Amygdala (tissue), 56 donors: ENCODE measurements around the gene UACA.
"Not testable (repeated sequence)": the region's sequence is repeated elsewhere in the genome, so short reads cannot be mapped to it uniquely, and the experiment has no call there.

Experiments used
- DNase-seq, 56 donors: peaks; one replicate each; lab custom pipeline; 2025; lab: John Stamatoyannopoulos, UW

UACA gene

DNA sequence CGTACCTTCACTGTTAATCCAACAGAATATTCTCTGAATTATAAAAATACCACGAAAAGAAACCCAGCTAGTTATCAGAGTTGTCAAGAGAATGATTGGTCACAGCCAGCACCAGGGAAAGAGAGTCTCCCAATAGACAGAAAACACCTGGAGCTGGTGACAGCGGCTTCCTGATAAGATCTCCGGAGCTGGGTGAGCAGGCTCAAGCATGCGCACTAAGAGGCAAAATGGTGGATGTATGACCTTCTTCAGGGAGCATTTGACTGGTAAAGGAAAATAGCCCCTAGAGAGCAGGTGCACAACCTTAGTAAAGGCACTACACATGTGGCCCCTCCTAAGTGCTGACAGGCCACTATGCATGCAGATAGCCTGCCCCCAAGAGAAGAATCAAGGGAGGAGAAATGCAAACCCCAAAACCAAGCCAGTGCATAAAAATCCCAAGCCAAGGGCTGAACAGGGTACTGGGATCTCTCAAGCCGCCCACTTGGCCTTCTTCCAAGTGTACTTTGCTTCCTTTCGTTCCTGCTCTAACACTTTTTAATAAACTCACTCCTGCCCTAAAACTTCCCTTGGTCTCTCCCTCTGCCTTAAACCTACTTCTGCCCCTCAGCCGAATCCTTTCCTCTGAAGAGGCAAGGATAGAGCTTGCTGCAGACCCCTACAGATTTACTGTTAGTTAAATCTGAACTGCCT is 93.2 kb downstream of the UACA start:
- no peak for DNase-seq

- no peak for DNase-seq
Observed at GRCh38 chr15:70669006-70669602, 94.3 kb downstream of the UACA start.

DNA sequence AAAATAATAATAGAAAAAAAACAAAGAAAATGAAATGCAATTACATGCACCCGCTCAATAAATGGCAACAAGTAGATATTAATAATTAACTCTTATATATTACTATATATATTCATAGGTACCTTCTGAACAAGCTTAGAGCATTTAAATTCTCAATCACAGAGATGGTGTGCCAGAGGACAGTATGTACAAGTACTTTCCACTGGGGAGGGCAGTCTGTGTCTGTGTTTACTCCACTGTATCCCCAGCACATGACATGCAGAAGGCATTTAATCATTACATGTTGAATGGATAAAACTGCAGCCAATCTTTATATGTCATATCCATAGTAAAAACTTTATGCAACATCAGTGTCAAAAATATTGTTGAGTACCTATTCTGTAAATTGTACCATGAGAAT is 97.8 kb downstream of the UACA start:
- DNase-seq, result no peak

DNA sequence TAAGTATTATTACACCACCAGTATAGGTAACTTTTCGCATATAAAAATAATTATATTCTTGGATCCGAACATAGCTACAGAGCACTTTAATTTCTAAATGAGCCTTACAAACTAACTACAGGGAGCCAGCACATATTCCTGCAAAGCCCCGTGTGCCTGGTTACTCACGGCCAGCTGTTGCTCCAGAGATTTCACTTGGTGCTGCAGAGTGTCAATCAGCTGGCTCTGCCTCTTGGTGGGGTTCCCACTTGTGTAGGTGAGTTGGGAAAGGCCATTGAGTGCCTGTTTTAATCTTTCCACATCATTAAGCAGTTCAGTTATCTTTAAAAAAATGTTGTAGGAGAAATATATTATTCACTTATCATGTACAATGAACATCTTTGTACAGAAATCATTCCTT is 98.9 kb downstream of the UACA start:
- DNase-seq, result no peak

DNA sequence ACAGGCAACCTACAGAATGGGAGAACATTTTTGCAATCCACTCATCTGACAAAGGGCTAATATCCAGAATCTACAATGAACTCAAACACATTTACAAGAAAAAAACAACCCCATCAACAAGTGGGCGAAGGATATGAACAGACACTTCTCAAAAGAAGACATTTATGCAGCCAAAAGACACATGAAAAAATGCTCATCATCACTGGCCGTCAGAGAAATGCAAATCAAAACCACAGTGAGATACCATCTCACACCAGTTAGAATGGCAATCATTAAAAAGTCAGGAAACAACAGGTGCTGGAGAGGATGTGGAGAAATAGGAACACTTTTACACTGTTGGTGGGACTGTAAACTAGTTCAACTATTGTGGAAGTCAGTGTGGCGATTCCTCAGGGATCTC is 100.3 kb downstream of the UACA start:
- not testable (repeated sequence) for DNase-seq

DNA sequence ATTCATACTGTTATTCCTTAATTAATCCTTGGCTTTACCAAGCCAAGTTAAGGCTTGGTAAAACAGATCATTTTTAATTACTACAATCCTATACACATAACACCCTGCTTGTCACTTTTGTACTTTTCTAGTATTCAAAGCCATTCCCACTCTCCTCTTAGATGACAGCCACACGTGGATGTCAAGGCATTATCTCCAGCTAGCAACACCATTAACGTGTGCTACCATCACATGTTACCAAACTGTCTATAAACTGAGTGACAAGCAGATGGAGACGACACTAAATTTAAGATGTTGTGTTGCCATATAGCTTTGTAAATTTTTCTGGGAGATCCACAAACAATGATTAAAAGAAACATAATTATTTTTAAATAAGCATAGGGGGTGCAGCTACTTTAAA is 103.7 kb downstream of the UACA start:
- no peak for DNase-seq

DNA sequence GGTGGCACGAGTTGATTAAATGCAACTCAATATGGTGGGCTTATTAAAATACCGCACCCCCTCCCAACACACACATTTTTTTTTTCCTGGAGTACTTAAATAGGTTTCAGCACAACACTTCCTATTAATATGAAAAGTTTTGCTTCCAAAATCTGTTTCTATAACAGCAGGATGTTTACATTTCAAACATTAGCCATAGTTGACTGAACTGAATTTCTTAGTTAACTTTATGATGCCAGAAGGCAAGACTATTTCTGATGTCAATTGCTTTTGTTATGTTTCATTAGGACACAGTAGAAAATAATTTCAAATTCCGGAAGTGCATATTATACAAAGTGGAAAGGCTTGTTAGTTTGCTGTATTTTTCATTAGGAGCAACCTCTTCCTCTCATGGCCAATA is 104.7 kb downstream of the UACA start:
- no peak for DNase-seq

DNA sequence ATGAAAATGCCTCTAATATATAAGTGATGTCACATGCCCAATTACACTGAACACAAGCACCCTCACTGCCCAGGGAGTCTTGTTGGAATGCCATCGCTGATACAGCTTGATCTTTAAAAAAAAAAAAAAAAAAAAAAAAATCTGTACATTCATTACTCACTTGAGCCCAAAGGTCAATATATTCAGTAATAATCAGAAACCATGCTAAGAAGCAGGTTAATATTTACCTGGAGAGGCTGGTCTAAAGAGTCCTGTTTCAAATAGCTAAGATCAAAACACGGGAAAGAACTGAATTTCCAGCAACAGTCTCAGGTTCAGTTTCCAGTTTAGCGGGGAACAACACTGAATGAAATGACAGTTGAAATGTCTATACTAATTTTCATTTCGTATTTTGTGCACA is 109.9 kb downstream of the UACA start:
- no peak for DNase-seq

DNA sequence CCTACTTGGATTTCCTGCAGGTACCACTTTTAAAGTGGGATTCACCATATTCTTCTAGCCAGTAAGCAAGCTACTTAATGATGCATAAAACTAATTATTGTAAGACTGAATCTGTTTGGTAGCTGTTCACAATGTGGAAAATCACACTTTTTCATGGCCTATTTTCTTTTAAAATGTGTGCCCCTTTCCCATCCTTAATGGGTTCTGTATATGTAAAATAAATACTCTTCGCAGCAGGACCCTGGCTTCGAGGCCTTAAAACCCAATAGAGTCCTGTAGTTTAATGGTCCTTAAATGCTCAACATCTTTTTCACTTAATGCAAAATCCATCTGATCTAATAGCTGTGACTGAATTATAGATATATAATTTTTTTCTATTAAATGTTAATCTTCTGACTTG is 111.0 kb downstream of the UACA start:
- DNase-seq, result no peak

DNA sequence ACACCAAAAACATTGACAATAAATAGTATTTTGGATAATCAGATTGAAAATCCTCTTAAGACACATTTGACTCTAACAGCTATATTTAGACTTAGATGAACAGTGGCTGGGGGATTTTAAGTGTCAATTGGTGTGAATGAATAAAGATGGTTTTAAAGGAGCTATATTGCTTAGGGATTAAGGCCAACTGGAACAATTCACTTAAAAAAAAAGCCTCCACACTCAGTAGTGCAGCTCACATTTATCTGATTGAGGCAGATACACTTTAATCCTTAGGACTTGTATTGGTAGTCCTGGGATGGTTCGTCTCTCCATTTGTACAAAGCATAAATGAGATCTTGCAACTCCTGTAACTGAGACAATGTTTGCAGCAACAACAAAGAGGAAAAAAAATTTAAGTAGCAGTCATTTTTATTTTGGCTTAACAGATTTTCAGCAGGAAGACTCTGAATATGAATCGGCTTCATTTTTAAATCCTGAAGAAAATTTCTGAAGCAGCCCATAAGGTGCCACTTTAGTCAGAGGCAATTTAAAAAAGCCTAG is 112.0 kb downstream of the UACA start:
- no peak for DNase-seq

- no peak for DNase-seq
Observed at GRCh38 chr15:70650567-70651302, 112.6 kb downstream of the UACA start.

- peak in 6 of 56 donors; percentile 2 to 47 (median 20) for DNase-seq
Observed at GRCh38 chr15:70647396-70647795, 116.0 kb downstream of the UACA start.

DNA sequence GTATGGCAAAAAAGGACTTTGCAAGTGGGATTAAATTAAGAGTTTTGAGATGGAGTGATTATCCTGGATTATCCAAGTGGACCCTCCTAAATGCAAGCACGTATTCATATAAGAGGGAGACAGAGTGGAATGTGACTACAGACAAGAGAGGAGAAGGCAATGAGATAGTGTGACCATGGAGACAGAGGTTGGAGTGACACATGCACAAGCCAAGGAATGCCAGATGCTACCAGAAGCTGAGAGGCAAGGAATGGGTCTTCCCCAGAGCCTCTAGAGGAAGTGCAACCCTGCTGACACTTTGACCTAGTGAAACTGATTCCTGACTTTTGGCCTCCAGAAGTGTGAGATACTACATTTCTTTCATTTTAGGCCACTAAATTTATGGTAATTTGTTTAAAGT is 117.2 kb downstream of the UACA start:
- no peak for DNase-seq

GRCh38 chr15:70643783-70644125 is 119.6 kb downstream of the UACA start:
- DNase-seq, result no peak

GRCh38 chr15:70643106-70643782 is 120.1 kb downstream of the UACA start:
- no peak for DNase-seq

DNA sequence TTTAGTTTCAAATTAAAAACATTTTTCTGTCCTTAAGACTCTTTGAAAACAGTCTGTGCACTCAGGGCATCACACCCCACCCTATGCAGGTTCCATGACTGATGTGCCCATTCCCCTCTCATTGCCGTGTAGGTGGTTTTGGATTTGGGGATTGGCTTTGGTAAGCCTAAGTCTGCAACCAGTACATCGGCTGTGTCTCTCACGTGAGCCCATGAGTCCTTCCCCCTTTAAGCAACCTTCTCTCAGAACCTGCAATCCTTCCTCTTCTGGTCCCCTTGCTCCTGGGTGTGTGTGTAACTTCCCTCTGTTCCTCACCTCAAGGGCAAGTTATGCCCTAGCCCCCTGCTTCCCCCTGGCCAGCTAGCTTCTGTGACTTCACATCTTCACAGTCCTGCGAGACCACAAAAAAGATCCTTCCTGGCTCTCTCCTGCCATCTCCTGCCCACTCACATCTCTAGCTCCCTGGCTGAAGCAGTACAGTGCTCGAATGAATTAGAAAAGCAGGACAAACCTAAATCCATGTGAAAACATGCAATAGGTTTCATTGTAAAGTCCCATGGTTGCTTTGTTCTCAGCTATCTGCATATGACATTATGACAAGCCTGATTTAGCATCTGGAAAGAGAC is 126.7 kb downstream of the UACA start:
- peak in 18 of 56 donors; percentile 3 to 40 (median 11) for DNase-seq

DNA sequence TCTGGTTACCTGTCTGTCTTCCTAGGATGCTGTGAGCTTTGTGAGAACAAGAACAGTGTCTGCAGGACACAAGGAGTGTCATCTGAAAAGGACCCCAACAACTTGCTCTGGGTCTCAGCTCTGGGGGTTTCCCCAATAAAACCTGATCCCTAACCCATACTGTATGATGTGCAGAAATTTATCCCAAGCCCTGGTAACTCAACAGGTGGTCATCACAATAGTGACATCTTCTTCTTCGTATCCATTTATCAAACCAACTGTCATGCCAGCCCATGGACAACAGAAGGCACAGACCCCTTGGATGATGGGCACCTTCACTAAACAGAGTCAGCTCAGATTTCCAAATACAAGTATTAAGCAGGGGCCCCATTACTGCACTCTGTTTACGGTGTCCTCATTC is 127.5 kb downstream of the UACA start:
- no peak for DNase-seq

DNA sequence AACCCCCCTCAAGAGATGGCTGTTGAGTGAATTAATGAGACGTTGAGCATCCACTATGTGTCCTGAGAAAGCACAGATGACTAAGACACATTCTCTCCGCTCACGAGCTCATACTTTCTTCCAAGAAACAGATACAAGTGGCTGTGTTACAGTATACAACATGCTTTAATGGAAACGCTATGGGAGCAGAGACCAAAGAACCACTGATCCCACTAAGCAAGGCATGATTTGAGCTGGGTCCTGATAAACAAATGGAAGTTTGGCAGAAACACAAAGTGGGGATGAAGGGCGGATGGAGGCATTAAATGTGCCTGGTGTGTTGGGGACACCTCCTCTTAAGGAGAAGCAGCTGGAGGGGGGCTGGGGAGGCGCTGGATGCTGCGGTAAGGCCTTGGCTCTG is 129.4 kb downstream of the UACA start:
- DNase-seq, result no peak

GRCh38 chr15:70633103-70633831 is 130.1 kb downstream of the UACA start:
- no peak for DNase-seq

DNA sequence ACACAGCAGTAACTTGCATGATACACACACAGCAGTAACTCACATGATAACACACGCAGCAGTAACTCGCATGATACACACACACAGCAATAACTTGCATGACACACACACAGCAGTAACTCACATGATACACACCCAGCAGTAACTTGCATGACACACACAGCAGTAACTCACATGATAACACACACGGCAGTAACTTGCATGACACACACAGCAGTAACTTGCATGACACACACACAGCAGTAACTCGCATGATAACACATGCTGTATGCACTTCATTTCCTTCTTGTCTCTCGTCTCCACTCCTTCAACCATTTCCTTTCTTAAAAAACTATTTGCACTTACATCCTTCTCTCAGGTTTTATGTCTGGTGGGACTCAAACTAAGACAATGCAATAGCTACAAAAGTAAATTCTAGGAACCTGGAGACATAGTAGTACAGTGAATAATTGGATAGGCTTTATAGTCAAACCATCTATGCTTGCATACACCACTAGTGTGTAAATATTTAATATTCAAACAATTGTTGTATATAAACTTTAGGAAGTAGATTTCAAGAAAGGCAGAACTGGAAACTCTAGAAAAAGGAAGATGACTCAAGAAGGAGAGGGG is 130.8 kb downstream of the UACA start:
- no peak for DNase-seq
